Right renal pelvis (tissue), 4 donors: Measurements from ENCODE around the gene PIK3AP1. TPM values are rescaled to one million over a fixed set of nuclear protein-coding genes. Genes with fewer than 3 reads are reported as not detected.
A peak's percentile ranks its signal among the peaks of the same experiment; 100 is the strongest.

Experiments used
- DNase-seq, 4 donors: peaks; one replicate each; pipeline ENCODE4 v3.0.0-alpha.2; 2013; ENCODE audit warnings: low read depth in 4 of 4, low spot score in 3 of 4, missing footprints in 1 of 4
- polyA plus RNA-seq, 4 donors: library from polyadenylated mRNA; unstranded; fragments of 120-200 nt; gene quantifications; one replicate each; pipeline ENCODE4 v1.2.1, GENCODE V29; 2013; ENCODE audit not compliant: insufficient read length in 4 of 4

Gene PIK3AP1
- polyA plus RNA-seq, 4 donors, result 4.3 to 5.5 (median 5.3) TPM

- no peak for DNase-seq
Measured at GRCh38 chr10:96616961-96617360, 103.4 kb downstream of the PIK3AP1 start.

- no peak for DNase-seq
Measured at GRCh38 chr10:96614515-96614914, 105.8 kb downstream of the PIK3AP1 start.

GRCh38 chr10:96613576-96613975, 106.7 kb downstream of the PIK3AP1 start:
- DNase-seq, result no peak

- DNase-seq, result no peak
Measured at GRCh38 chr10:96612055-96612830, 108.1 kb downstream of the PIK3AP1 start.

- no peak for DNase-seq
Measured at GRCh38 chr10:96610817-96611216, 109.5 kb downstream of the PIK3AP1 start.

- DNase-seq, result no peak
Measured at GRCh38 chr10:96609510-96609909, 110.8 kb downstream of the PIK3AP1 start.

- no peak for DNase-seq
Measured at GRCh38 chr10:96608805-96609204, 111.5 kb downstream of the PIK3AP1 start.

GRCh38 chr10:96608262-96608661, 112.1 kb downstream of the PIK3AP1 start:
- DNase-seq, result no peak

- no peak for DNase-seq
Measured at GRCh38 chr10:96606946-96607345, 113.4 kb downstream of the PIK3AP1 start.

GRCh38 chr10:96606216-96606615, 114.1 kb downstream of the PIK3AP1 start:
- DNase-seq, result no peak

GRCh38 chr10:96600337-96600736, 120.0 kb downstream of the PIK3AP1 start:
- DNase-seq, result no peak

- no peak for DNase-seq
Measured at GRCh38 chr10:96598846-96599245, 121.5 kb downstream of the PIK3AP1 start.

- no peak for DNase-seq
Measured at GRCh38 chr10:96596422-96597407, 123.6 kb downstream of the PIK3AP1 start.

GRCh38 chr10:96595741-96596140, 124.6 kb downstream of the PIK3AP1 start:
- DNase-seq, result no peak

- no peak for DNase-seq
Measured at GRCh38 chr10:96591946-96592345, 128.4 kb downstream of the PIK3AP1 start.

- DNase-seq, result no peak
Measured at GRCh38 chr10:96588616-96589419, 131.5 kb downstream of the PIK3AP1 start.

- peak in 1 of 4 donors; percentile 2 for DNase-seq
Measured at GRCh38 chr10:96588060-96588554, 132.2 kb downstream of the PIK3AP1 start.

GRCh38 chr10:96587264-96588059, 132.9 kb downstream of the PIK3AP1 start:
- DNase-seq, result peak; percentile 30 to 62 (median 48)

GRCh38 chr10:96586419-96587263, 133.7 kb downstream of the PIK3AP1 start, which contains the start of gene TM9SF3:
TSS of gene TM9SF3 (minus strand) at chr10:96587012. CDS start at chr10:96586835, 177 bp downstream.
- DNase-seq, result peak; percentile 67 to 82 (median 74)
